GM18867 (cell line): ENCODE measurements around the gene RAMP1.
"Not testable (repeated sequence)": the region's sequence is repeated elsewhere in the genome, so short reads cannot be mapped to it uniquely, and the experiment has no call there.

ENCODE experiments used
- ATAC-seq: cut with Tn5 transposase; IDR thresholded peaks from one replicate; pipeline ENCODE4 v1.9.1; 2021; ENCODE audit warnings: mild to moderate bottlenecking, moderate library complexity; ENCODE audit not compliant: unreplicated experiment

RAMP1 gene

GRCh38 chr2:237859533-237860272 lies at the start of gene RAMP1:
TSS of gene RAMP1 (plus strand) at chr2:237859623. CDS start at chr2:237859676, 53 bp downstream.
- ATAC-seq = no peak

- ATAC-seq = no peak
These were observed 43.8 kb upstream of the RAMP1 start for GRCh38 chr2:237815637-237816036.

- ATAC-seq = no peak
These were observed 42.9 kb upstream of the RAMP1 start for GRCh38 chr2:237816531-237816930.

- ATAC-seq = no peak
These were observed 41.4 kb upstream of the RAMP1 start for GRCh38 chr2:237818066-237818473.

- ATAC-seq = no peak
These were observed 40.2 kb upstream of the RAMP1 start for GRCh38 chr2:237819231-237819630.

GRCh38 chr2:237820421-237820820 lies 39.0 kb upstream of the RAMP1 start:
- no peak for ATAC-seq

- ATAC-seq = no peak
These were observed 35.9 kb upstream of the RAMP1 start for GRCh38 chr2:237823544-237823943.

- no peak for ATAC-seq
These were observed 35.3 kb upstream of the RAMP1 start for GRCh38 chr2:237824085-237824484.

- ATAC-seq = no peak
These were observed 31.9 kb upstream of the RAMP1 start for GRCh38 chr2:237827421-237827987.

- ATAC-seq = no peak
These were observed 28.9 kb upstream of the RAMP1 start for GRCh38 chr2:237830522-237830921.

GRCh38 chr2:237833546-237833945 lies 25.9 kb upstream of the RAMP1 start:
- no peak for ATAC-seq

- ATAC-seq = no peak
These were observed 24.1 kb upstream of the RAMP1 start for GRCh38 chr2:237835372-237835771.

GRCh38 chr2:237841051-237841450 lies 18.4 kb upstream of the RAMP1 start:
- no peak for ATAC-seq

GRCh38 chr2:237848940-237849339 lies 10.5 kb upstream of the RAMP1 start:
- not testable (repeated sequence) for ATAC-seq

- ATAC-seq = no peak
These were observed 5.1 kb upstream of the RAMP1 start for GRCh38 chr2:237854295-237854694.

GRCh38 chr2:237857791-237858190 lies 1.6 kb upstream of the RAMP1 start:
- no peak for ATAC-seq

GRCh38 chr2:237858294-237859081 lies 935 bp upstream of the RAMP1 start:
- ATAC-seq = no peak

GRCh38 chr2:237859082-237859433 lies 365 bp upstream of the RAMP1 start:
- ATAC-seq = no peak

- ATAC-seq = no peak
These were observed 981 bp downstream of the RAMP1 start for GRCh38 chr2:237860273-237860935.

GRCh38 chr2:237861875-237862527 lies 2.6 kb downstream of the RAMP1 start:
- no peak for ATAC-seq

GRCh38 chr2:237862528-237862895 lies 3.1 kb downstream of the RAMP1 start:
- ATAC-seq = no peak
